Neural progenitor cell (in vitro differentiated cells): ENCODE results near the gene AQP7. TPM values are rescaled to one million over a fixed set of nuclear protein-coding genes. Genes with fewer than 3 reads are reported as not detected.

Experiments used
- DNase-seq: peaks from one replicate; pipeline ENCODE4 v3.0.0-alpha.2; 2016; ENCODE audit warnings: low spot score
- H2AFZ ChIP-seq: fragments of 200-600 bp; sonication (generic); replicated peaks from 2 replicates; pipeline ENCODE4 v1.6.1; 2016; ENCODE audit warnings: antibody characterized with exemption
- H3F3A ChIP-seq: fragments of 200-600 bp; sonication (generic); 2 replicates; pipeline ENCODE4 v1.6.1; 2016; ENCODE audit warnings: antibody characterized with exemption, low read depth
- H3K27ac ChIP-seq: fragments of 200-600 bp; sonication (generic); 2 replicates; pipeline ENCODE4 v1.5.1; 2016; ENCODE audit warnings: mild to moderate bottlenecking
- H3K27me3 ChIP-seq: fragments of 200-600 bp; sonication (generic); 2 replicates; pipeline ENCODE4 v1.6.1; 2016; ENCODE audit warnings: mild to moderate bottlenecking, moderate library complexity
- H3K36me3 ChIP-seq: fragments of 200-600 bp; sonication (generic); 2 replicates; pipeline ENCODE4 v1.5.1; 2016
- H3K4me1 ChIP-seq: fragments of 200-600 bp; sonication (generic); 2 replicates; pipeline ENCODE4 v1.6.1; 2016; ENCODE audit warnings: mixed run types
- H3K4me2 ChIP-seq: fragments of 200-600 bp; sonication (generic); 2 replicates; pipeline ENCODE4 v1.6.1; 2016
- H3K4me3 ChIP-seq: fragments of 200-600 bp; sonication (generic); 2 replicates; pipeline ENCODE4 v1.5.1; 2016
- H3K79me2 ChIP-seq: fragments of 200-600 bp; sonication (generic); 2 replicates; pipeline ENCODE4 v1.6.1; 2016; ENCODE audit warnings: low read depth
- H3K9ac ChIP-seq: fragments of 200-600 bp; sonication (generic); 2 replicates; pipeline ENCODE4 v1.6.1; 2016
- H3K9me3 ChIP-seq: fragments of 200-600 bp; sonication (generic); 2 replicates; pipeline ENCODE4 v1.5.1; 2016; ENCODE audit warnings: low read depth
- H4K20me1 ChIP-seq: fragments of 200-600 bp; sonication (generic); 2 replicates; pipeline ENCODE4 v1.6.1; 2016; ENCODE audit warnings: low read depth
- H3K27ac Mint-ChIP-seq: 3 replicates; pipeline ENCODE4 v1.8.0; 2021; ENCODE audit warnings: mixed read lengths
- H3K27me3 Mint-ChIP-seq: 2 replicates; pipeline ENCODE4 v1.8.0; 2022; ENCODE audit warnings: low read depth, mild to moderate bottlenecking, inconsistent platforms, moderate library complexity, mixed read lengths; ENCODE audit not compliant: insufficient read depth
- H3K36me3 Mint-ChIP-seq: 3 replicates; pipeline ENCODE4 v1.8.0; 2021; ENCODE audit warnings: mixed read lengths
- H3K4me1 Mint-ChIP-seq: 3 replicates; pipeline ENCODE4 v1.8.0; 2021; ENCODE audit warnings: mixed read lengths
- H3K4me3 Mint-ChIP-seq: 3 replicates; pipeline ENCODE4 v1.8.0; 2021; ENCODE audit warnings: mild to moderate bottlenecking, moderate library complexity, mixed read lengths
- H3K9me3 Mint-ChIP-seq: 3 replicates; pipeline ENCODE4 v1.8.0; 2020; ENCODE audit warnings: mixed read lengths
- EZH2 ChIP-seq: fragments of 200-600 bp; sonication (generic); IDR thresholded peaks from 2 replicates; pipeline ENCODE4 v1.6.1; 2017; ENCODE audit warnings: antibody characterized with exemption, mild to moderate bottlenecking, moderate library complexity
- EZH2phosphoT487 ChIP-seq: fragments of 200-600 bp; sonication (generic); IDR thresholded peaks from 2 replicates; pipeline ENCODE4 v1.6.1; 2017; ENCODE audit warnings: antibody characterized with exemption
- total RNA-seq: library from RNA; depleted of rRNA; stranded (reverse); fragments of >200 nt; gene quantifications from 2 replicates; pipeline ENCODE4 v1.2.3, GENCODE V29; 2015; ENCODE audit warnings: low replicate concordance
- TF ChIP-seq, protein P1 (sequence below): fragments of 200-600 bp; sonication (generic); IDR thresholded peaks from 2 replicates; pipeline ENCODE4 v1.5.1; 2017; ENCODE audit warnings: antibody characterized with exemption, mild to moderate bottlenecking

Gene AQP7
- total RNA-seq, 1 donor from 2014 or later: not detected

DNA sequence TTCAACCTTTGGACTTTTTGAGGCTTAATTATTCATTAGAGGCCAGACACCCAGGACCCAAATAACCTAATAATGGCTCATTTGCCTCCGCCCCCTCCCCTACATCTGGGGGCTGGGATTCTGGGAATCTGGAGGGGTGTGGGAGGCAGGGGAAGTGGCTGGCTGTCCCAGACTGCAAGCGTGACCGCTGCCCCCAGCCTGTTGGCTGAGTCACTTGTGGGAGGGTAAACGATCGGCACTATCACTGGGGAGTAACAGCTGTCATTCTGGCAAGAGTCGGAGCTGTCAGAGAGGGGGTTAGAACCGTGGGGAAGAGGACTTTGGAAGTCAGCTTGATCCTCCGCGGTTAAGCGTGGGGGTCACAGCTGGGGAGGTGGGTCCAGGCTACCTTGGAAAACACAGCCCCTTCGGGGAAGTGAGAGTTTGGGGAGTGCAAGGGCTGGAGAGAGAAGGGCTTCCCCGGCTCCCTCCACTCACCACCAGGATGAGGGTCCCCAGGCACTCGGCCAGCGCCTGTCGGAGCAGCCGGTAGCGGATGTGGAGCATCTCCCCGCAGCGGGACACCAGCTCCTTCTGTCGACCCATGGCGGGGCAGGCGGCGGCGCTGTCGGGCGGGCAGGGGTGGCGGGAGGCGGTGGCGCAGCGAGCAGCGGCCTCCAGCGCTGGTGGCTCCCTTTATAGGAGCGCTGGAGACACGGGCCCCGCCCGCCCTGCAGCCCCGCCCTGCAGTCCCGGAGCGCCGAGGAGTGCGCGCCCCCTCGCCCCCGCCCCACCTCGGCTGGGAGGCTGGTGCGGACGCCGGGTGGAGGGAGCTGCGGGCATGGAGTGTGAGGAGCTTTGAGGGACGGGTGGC, 44.8 kb upstream of the AQP7 start, which contains the start of gene AQP3:
TSS of gene AQP3 (minus strand) at position 648 of the 853 bp plus-strand sequence. CDS start at position 585, 63 bp downstream.
- H3K4me1 ChIP-seq: peaks cover 20% of the 10 kb centered on the region
- Mint-ChIP-seq H3K36me3 (no peaks in the 10 kb centered on the region), H3K9me3 (no peaks in the 10 kb centered on the region), H3K4me1 (peaks cover 34% of the 10 kb centered on the region), H3K27me3 (peaks cover 25% of the 10 kb centered on the region), H3K4me3 (peak within 1 kb of the TSS; percentile 86), H3K27ac (peak within 1 kb of the TSS; percentile 74)
- H3K4me3 ChIP-seq: peak within 1 kb of the TSS; percentile 45
- peak; percentile 87 for DNase-seq
- H3F3A ChIP-seq: peaks cover 17% of the 10 kb centered on the region
- H4K20me1 ChIP-seq: no peaks in the 10 kb centered on the region
- no peak within 1 kb of the TSS for H3K27ac ChIP-seq
- peak within 1 kb of the TSS; percentile 38 for H2AFZ ChIP-seq
- H3K4me2 ChIP-seq: peak within 1 kb of the TSS; percentile 82
- no peaks in the 10 kb centered on the region for H3K79me2 ChIP-seq
- TF ChIP-seq EZH2 (peak; percentile 44), EZH2phosphoT487 (no peak)
- TF ChIP-seq, protein P1, sequence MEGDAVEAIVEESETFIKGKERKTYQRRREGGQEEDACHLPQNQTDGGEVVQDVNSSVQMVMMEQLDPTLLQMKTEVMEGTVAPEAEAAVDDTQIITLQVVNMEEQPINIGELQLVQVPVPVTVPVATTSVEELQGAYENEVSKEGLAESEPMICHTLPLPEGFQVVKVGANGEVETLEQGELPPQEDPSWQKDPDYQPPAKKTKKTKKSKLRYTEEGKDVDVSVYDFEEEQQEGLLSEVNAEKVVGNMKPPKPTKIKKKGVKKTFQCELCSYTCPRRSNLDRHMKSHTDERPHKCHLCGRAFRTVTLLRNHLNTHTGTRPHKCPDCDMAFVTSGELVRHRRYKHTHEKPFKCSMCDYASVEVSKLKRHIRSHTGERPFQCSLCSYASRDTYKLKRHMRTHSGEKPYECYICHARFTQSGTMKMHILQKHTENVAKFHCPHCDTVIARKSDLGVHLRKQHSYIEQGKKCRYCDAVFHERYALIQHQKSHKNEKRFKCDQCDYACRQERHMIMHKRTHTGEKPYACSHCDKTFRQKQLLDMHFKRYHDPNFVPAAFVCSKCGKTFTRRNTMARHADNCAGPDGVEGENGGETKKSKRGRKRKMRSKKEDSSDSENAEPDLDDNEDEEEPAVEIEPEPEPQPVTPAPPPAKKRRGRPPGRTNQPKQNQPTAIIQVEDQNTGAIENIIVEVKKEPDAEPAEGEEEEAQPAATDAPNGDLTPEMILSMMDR: peak; percentile 38
- H3K9ac ChIP-seq: no peak within 1 kb of the TSS
- no peaks in the 10 kb centered on the region for H3K36me3 ChIP-seq
- no peaks in the 10 kb centered on the region for H3K9me3 ChIP-seq
- H3K27me3 ChIP-seq: peaks cover 32% of the 10 kb centered on the region

DNA sequence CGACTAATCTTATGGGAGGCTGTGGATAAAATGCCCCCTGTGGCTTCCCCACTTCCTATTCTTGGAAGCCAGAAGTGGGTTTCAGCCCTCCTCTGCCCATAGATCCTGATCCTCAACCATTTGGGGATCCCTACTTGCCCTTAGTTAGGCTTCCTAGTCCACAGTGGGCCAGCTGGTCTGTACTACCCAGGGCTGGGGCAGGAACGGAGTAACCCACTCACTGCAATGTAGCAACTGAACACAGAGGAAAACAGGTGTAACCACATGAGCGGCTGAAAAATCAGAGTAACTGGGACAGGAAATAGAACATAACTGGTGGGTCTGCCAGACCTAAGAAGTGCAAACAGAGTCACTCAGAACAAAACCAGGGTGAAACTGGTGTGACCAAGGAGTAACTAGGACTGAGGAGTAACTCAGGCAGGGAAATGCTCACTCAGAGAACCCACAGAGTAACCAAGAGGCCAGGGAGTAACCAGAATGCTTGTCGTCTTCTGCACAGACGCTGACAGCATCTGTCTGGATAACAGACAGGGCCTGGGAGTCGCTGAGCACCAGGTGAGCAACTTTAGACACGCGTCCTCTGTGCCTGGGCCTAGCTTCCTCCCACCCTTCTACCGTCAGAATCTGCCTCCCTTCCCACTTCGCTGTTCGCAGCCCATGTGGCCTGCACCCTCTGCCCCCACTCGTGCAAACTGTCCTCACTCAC, 44.0 kb upstream of the AQP7 start:
- no peak overlapping the region for H2AFZ ChIP-seq
- peak overlapping the region; percentile 82 for H3K4me2 ChIP-seq

DNA sequence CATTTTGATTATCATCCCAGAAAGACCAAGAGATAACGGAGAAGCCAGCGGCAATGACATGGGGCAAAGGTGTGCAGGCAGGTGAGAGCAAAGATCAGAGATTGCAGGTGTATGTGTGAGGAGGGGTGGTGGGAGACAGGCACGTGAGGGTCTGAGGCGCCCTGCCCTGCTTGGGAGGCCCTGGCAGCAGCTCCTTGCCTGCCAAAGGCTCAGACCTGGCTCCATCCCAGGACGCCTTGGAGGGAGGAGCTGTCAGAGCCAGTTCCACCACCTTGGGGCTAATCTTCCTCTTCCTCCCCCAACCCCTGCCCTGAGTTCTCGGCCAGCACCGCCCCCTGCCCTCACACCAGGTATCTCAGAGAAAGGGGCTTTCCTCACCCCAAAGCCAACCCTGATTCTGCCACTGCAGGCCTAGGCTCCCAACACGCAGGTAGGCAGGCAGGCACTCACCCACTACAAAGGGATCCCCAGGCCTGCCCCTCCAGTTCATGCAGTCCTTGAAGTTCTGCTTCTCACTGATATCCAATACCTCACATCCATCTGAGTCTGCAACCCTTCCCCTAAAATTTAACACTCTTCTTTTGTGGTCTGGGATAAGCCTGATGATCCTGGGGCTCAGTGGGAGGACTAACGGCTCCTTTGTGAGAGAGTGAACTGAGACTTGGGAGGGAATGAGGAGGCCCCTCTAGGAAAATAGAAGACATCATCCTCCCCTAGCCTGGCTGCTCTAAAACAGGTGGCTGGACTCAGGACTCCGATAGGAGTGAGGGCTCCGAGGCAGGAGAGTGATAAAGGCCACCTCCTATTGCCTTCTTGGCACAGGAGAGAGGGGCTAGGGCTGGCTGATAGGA, 43.2 kb upstream of the AQP7 start:
- peaks cover 17% of the 10 kb centered on the region for H3F3A ChIP-seq
- Mint-ChIP-seq H3K36me3 (no peaks in the 10 kb centered on the region), H3K4me3 (no peak overlapping the region), H3K4me1 (peaks cover 34% of the 10 kb centered on the region), H3K27ac (no peak overlapping the region), H3K27me3 (peaks cover 25% of the 10 kb centered on the region), H3K9me3 (no peaks in the 10 kb centered on the region)
- H3K27me3 ChIP-seq: peaks cover 32% of the 10 kb centered on the region
- no peak overlapping the region for H3K9ac ChIP-seq
- H4K20me1 ChIP-seq: no peaks in the 10 kb centered on the region
- no peaks in the 10 kb centered on the region for H3K9me3 ChIP-seq
- H3K4me1 ChIP-seq: peaks cover 20% of the 10 kb centered on the region
- peak; percentile 55 for DNase-seq
- no peak overlapping the region for H3K4me3 ChIP-seq
- no peaks in the 10 kb centered on the region for H3K36me3 ChIP-seq
- TF ChIP-seq, protein P1: no peak
- peak overlapping the region; percentile 75 for H2AFZ ChIP-seq
- no peaks in the 10 kb centered on the region for H3K79me2 ChIP-seq
- no peak overlapping the region for H3K27ac ChIP-seq
- H3K4me2 ChIP-seq: peak overlapping the region; percentile 59

More for the DNA sequence above, 44.0 kb upstream of the AQP7 start:
- DNase-seq: no peak
- Histone ChIP-seq H3F3A (peaks cover 17% of the 10 kb centered on the region), H4K20me1 (no peaks in the 10 kb centered on the region), H3K36me3 (no peaks in the 10 kb centered on the region), H3K9ac (no peak overlapping the region), H3K27ac (no peak overlapping the region), H3K27me3 (peaks cover 32% of the 10 kb centered on the region), H3K9me3 (no peaks in the 10 kb centered on the region), H3K4me3 (peak overlapping the region; percentile 45), H3K79me2 (no peaks in the 10 kb centered on the region), H3K4me1 (peaks cover 20% of the 10 kb centered on the region)
- no peaks in the 10 kb centered on the region for H3K36me3 Mint-ChIP-seq
- H3K9me3 Mint-ChIP-seq: no peaks in the 10 kb centered on the region
- H3K27ac Mint-ChIP-seq: no peak overlapping the region
- TF ChIP-seq, protein P1: no peak
- no peak for TF ChIP-seq EZH2phosphoT487
- no peak for TF ChIP-seq EZH2
- H3K4me3 Mint-ChIP-seq: peak overlapping the region; percentile 86
- peaks cover 34% of the 10 kb centered on the region for H3K4me1 Mint-ChIP-seq
- H3K27me3 Mint-ChIP-seq: peaks cover 26% of the 10 kb centered on the region
